Central memory CD4-positive, alpha-beta T cell (primary cell): ENCODE measurements around the gene SNX11.

Source experiments
- DNase-seq: peaks from one replicate; pipeline ENCODE4 v3.0.0; 2022

The SNX11 gene

DNA sequence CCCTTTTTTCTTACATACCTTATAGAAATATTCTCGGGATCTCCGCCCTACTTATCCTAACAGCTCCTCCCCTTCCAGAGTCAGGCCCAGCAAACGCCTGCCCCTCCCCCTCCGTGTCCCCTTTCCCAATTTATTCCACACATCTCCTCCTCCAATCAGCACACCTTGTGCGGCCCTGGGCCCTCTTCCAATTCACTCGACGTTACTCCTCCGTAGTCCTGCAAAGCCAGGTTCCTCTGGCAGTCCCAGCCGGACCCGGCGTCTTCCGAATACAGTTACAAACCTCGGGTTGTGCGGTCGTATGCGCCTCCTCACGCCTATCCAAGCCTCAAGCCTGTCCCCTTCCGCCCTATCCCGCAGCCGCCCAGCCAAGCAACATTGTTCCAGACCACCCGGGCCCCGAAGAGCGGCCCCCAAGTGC is 7.0 kb upstream of the SNX11 start:
- no peak for DNase-seq

DNA sequence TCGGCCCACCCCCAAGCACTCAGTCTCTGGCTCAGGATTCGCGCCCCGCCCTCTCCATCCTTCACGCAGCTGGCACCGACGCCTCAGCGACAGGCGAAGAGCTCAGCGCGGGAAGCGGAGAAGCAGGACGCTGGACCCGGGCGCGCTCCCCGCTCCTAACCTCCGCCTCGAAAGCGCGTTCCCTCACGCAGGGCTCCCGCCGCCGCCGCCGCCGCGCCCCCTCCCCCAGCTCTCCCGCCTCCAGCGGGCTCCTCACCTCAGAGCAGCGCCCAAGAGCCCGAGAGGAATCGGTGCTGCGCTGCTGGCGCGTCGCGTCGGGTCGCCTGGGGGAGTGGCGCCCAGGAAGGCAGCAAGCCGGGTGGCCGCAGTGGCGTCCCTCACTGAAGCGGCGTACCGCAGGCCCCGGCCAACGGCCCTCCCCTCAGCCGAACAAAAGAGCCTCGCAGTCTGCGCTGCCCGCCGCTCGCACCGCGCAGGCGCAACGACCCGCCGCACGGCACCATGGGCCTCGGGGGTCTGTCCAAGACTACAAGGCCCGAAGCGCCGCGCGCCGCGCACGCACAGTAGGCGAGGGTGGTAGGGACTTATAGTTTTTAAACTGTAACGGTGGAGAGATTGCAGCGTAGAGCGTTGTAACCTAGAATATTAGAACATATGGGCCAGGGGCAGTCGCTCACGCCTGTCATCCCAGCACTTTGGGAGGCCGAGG is 6.4 kb upstream of the SNX11 start, which contains the start of gene CBX1:
Gene CBX1 (minus strand): TSS at position 467 of the 709 bp plus-strand sequence. CDS start 24,474 bp downstream, outside the sequence.
- peak; percentile 93 for DNase-seq

DNA sequence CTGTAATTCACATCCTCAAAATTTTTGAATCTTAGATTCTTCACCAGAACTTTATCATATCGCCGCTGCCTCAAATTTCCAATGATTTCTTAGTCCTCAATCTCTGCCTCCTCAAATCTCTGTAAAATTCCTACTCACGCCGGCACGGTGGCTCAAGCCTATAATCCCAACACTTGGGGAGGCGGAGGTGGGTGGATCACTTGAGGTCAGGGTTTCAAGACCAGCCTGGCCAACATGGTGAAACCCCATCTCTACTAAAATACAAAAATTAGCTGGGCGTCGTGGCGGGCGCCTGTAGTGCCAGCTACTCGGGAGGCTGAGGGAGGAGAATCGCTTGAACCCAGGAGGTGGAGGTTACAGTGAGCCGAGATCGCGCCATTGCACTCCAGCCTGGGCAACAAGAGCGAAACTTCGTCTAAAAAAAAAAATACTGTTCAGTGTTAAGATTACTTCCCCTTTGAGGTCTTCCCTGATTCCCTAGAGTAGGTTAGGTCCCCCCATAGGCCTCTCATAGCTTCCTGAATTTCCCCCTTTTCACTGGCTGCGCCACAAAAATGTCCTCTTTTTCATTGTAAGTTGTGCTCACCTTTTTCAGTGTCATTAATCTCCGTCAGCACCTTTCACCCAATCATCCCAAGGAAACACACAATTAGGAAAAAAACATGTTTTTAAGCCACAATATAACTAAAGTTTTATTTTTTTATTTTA is 5.4 kb upstream of the SNX11 start:
- no peak for DNase-seq

DNA sequence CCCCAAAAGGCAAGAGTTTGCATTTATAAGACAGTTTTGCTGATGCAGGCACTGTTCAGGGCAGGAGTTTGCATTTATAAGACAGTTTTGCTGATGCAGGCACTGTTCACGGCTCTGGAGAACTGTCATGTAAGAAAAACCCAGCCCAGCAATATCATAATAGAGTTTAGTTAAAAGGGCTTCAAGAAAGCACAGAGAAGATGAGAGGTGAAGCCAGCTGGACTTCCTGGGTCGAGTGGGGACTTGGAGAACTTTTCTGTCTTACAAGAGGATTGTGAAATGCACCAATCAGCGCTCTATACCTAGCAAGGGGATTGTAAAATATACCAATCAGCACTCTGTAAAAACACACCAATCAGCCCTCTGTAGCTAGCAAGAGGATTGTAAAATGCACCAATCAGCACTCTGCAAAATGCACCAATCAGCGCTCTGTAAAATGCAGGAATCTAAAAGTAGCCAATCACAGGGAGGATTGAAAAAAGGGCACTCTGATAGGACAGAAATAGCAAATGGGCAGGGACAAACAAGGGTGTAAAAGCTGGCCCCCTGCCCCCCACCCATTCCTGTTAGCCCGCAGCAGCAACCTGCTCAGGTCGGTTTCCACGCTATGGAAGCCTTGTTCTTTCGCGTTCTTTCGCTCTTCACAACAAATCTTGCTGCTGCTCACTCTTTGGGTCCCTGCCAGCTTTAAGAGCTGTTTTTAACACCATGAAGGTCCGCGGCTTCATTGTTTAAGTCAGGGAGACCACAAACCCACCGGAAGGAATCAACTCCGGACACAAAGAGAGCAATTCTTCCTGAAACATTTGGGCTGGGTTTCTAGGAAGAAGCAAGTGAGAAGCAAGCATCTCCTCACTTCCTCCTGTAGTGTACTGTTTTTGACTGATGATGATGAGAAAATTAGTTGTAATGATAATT is 4.5 kb upstream of the SNX11 start:
- peak; percentile 26 for DNase-seq

DNA sequence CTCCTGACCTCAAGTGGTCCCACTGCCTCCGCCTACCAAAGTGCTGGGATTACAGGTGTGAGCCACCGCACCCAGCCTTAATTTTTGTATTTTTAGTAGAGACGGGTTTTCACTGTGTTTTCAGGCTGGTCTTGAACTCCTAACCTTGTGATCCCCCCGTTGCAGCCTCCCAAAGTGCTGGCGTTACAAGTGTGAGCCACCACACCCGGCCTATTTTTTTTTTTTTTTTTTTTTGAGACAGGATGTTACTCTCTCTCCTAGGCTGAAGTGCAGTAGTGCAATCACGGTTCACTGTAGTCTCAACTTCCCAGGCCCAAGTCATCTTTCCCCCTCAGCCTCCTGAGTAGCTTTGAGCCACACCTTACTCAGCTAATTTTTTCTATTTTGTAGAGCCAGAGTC is 3.1 kb upstream of the SNX11 start:
- DNase-seq: no peak

DNA sequence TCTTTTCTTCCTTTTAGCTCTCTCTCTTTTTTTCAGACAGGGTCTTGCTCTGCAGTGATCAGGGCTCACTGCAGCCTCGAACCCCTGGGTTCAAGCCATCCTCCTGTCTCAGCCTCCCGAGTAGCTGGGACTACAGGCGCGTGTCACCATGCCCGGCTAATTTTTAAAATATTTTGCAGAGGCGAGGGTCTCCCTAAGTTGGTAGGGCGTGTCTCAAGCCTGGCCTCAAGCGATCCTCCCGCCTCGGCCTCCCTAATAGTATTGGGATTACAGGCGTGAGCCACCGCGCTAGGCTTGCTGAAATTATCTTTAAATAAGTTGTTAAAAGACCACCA is 797 bp upstream of the SNX11 start:
- DNase-seq: no peak

DNA sequence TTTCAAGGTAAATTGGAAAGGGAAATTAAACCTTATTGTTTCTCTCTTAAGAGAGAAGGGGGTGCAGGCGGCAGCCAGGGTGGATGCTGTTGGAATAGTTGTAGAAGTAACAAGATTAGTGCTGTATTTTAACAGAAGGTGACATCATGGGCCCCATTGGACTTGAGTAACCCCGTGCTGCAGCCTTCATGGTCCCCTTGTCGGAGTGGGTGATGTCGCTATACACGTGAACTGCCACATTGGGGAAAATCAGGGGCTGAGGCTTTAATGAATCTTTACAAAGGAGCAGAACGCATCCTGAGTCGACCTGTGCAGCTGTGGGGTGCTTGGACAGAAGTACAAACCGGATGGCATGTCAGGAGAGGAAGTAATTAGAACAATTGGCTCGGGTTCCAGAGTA is 3.2 kb downstream of the SNX11 start:
- no peak for DNase-seq

DNA sequence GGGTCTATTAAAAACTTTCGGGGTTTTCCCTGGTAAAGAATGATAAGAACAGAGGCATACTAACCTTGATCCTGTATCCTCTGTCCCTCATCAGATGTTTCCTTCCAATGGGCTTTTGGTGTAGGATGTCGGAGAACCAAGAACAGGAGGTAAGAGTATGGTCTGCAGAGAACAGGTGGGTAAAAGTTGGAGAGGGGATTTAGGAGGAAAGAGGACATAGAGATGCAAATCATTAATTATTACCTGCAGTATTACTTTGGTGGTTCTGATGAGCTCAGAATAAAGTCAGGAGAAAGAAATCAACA is 4.3 kb downstream of the SNX11 start:
- DNase-seq: no peak

DNA sequence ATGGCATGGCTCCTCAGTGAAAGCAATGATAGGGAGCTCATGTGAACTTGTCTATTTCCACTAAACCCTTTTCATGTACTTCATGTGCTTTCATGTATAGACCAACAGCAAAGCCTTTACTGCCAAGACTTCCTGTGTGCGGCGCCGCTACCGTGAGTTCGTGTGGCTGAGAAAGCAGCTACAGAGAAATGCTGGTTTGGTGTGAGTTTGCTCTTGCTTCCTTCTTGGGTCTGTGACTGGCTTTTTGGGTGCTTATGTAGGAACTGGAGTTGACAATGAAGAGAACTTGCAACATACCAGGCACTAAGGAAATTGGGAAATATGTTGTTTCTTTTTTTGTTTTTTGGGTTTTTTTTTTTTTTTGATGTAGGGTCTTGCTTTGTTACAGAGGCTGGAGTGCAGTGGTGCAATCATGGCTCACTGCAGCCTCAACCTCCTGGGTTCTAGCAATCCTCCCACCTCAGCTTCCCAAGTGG is 5.7 kb downstream of the SNX11 start:
- peak; percentile 45 for DNase-seq

DNA sequence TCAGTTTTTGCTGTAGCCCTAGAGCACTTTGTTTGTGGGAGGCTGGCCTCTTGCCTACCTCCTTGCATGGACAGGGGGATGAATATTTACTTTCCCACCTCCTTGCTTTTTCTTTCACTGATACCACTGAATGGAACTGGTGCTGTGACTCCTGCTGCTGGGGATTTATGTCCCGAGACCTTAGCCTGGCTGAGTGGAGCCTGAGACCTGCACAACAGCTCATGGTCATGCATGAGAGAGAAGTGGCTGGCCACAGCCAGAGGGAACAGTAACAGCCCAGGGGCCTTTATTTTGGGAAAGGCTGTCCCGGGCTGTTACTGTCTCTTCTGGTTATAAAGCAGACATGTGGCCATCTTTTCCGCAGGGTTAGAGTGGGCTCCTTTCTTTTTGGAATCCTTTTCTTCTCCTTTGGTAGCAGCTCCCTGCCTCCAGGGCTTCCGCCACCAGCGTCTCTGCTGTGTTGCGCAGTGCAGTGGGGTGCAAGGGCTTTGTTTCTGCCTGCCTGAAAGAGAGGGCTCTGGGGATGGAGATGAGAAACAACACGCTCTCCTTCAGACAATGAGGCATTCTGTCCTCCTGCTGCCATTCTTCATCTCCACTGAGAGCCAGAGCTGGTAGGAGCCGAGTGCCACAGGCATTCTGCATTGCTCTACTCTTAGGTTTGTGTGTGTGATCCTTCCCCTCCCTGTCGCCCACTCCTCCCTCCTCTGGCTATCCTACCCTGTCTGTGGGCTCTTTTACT is 14.5 kb downstream of the SNX11 start:
- no peak for DNase-seq

DNA sequence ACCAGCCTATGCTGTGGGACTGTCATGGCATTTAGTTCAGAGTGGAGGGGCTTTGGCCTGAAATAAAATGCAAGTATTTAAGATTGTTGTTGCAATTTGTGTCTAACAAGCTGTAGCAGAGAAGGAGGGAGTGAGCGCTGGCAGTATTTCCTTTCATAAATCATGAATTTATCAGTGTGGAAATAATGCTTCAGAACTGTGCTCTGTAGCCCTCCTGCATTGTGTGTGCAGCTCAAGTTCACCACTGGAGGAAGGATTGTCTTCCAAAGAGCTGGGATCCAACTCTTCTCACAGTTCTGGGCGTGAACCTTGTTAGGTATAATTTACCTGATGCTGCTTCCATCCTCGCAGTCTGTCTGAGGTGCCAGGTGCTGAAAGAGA is 15.1 kb downstream of the SNX11 start:
- no peak for DNase-seq

DNA sequence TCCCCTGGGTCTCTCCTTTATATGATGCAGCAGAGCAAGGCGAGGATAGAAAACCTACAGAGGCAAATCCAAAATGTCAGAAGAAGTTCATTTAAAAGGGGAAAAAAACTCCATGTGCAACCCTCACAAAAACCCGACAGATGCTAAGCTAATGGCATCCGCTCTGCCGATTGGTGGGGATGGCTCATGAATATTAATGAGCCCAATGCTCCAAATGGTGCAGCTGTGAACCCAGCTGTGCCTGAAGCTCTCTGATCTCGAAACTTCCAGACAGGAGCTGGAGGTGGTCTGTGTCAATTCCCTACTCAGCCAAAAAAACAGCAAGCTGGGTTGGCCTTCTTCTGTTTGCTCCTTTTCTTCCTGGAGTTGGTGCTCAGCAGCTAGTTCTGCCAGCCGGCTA is 15.5 kb downstream of the SNX11 start:
- DNase-seq: no peak

DNA sequence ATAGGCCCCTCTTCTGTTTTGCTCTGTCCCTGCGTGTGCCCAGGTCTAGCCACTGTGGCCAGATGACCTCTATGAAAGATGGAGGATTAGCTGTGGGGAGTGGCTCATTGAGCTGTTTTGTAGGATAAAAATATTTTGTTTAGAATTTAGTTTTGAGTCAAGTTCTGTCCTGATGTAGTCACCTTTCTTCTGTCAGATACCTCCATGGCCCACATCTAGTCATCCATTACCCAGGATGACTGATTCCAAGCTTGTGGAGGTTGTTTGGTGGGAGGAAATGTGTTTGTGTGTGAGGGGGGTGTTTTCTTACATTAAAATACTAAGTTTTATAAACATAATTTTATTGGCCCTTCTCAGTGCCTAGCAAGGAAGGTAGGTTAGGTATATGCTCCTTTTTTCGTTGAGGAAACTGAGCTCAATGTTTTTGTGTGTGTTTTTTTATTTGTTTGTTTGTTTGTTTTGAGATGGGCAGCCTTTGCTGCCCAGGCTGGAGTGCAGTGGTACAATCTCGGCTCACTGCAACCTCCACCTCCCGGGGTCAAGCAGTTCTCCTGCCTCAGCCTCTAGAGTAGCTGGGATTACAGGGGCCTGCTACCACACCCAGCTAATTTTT is 16.3 kb downstream of the SNX11 start:
- DNase-seq: no peak

DNA sequence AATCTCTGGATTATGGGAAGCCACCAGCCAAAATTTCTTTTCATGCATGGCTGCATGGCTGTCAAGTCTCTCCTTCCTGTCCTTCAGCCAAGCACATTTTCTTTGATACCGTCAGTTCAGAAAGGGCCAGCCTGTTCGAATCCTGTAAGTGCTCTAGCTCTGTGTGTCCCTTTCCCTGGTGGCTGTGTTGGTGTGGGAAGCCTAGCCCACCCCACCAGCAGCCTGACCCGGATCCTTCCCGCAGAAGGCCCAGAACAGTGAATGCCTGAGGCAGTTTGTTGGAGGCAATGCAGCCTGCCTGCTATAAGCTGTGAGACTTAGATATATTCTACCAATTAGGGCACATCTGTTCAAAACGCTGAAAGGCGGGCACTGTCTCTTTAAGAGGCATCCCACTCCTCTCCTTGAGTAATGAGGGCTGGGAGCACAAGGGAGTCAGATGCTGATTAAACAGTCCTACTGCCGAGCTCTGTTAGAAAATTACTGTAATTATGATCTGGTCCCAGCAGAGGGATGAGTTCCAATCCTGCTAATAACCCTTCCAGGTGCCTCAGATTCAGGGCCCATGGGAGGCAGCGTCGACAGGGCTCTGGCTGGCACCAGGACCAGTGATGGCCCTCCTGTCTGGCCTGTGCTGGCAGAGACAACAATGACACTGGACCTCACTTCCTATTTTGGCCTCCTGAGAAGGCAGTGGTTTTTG is 18.4 kb downstream of the SNX11 start:
- no peak for DNase-seq

DNA sequence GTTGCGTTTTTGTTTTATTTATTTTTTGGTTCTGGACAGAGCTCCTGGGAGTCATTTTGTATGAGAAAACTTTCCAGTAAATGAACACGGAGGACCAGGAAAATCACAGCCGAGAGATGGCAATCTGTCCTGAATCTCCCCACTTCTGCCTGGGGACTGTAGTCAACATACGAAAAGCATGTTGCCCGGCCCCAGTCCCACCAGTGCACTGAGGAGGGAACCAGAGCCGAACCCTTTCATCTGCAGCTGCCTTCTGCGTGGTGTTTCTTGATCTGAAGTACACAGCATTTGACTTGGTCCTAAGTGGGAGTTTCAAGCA is 18.9 kb downstream of the SNX11 start:
- no peak for DNase-seq

DNA sequence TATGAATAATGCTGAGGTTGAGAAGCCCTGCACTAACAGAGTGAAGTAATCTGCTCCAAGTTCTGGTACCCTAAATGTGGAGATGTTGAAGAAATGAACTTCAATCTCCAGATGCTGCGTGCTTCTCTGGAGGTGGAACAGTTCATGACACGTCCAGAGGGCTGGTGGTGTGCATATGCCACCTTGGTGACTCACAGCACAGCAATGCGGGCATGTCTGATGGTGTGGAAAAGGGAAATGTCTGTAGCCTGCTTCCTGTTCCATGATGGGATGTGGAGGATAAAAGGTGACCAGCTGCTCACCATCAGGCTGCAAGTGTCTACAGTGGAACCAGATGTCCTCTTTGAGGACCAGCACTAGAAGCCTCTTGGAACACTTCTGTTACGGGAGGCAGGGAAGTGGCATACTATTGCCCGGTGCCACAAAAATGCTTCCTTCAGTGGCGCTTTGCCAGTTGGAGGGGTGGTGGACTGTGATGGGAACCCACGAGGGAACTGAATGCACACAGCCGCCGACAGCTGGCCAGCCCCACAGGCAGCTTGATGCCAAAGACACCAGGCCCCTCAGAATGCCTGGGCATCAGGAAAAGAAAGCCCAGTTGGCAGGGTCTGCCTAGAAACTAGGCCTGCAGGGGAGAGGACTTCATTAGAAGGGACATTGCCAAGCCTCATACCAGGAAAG is 19.9 kb downstream of the SNX11 start:
- no peak for DNase-seq

DNA sequence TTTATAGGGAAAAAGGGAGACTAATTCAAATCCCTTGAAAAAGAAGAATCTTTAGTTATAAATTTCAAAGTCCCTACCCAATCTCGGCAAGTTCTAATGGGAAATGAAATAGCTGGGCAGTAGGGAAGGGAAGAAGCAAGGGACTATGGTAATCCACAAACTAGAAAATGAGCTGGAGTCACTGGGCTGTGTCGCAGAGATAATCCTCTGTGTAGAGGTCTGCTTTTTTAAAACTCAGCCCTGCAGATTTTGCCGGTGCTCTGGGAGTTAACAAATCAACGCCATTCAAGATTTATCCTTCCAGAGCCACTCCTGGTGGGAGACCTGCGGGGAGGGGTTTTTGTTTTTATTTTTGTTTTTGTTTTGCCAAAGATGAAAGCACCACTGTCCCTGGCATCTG is 20.8 kb downstream of the SNX11 start:
- DNase-seq: no peak

DNA sequence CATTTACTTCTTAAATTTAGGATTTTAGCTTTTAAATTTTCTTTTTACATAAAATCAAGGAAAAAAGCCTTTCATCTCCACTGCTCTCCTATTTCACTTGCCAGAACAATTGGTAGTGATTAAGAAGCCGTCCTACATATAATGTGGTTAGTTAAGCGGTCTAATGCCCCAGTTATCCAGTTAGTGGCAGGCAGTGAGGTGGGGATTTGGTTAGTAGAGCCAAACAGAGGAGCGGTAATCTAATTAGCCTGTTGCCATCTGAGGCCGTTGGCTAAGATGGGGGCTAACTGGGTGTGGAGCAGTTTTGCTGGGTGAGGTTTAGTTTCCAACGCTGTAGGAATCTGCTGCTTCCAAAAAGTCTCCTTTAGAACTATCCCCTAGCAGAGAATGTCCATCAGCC is 22.4 kb downstream of the SNX11 start:
- DNase-seq: no peak

DNA sequence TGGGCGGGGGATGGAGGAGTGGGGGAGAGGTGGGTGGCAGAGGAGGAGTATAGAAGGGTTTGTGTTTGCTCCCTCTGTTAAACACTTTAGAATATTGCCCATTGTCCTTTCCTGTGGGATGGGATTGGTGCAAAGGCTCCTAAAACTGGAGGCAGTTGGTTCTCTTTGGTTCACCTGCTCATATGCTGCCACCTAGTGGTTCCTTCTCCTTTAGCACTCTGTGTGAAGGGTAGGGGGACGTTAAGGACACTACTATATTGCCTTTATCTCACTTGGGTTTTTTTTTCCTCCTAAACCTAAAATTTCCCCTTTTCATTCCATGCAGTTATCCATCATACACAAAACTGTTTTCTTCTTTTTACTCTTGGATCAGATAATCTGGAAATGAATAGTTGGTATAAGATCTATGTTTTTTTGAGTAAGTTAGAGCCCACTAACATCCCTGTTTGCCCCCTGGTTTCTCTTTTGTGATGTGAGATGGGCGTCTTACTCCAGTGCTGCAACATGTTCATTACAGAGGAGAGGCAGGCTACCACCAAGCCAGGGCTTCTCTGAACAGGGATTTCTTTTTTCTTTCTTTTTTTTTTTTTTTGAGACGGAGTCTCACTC is 23.8 kb downstream of the SNX11 start:
- peak; percentile 47 for DNase-seq

DNA sequence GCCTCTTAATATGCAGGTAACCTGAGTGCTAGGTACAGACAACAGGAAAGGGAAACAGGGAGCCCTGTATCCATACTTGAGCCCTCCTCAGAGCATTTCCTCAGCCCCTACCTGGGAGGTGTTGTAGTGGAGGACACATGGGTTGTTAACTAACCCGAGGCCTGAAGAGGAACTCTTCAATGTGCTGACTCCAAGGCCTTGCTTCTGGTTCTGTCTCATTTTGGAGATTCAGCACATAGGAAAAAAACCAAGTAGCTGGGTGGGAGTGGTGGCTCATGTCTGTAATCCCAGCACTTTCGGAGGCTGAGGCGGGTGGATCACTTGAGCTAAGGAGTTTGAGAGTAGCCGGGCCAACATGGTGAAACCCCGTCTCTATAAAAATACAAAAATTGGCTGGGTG is 24.8 kb downstream of the SNX11 start:
- DNase-seq: no peak

DNA sequence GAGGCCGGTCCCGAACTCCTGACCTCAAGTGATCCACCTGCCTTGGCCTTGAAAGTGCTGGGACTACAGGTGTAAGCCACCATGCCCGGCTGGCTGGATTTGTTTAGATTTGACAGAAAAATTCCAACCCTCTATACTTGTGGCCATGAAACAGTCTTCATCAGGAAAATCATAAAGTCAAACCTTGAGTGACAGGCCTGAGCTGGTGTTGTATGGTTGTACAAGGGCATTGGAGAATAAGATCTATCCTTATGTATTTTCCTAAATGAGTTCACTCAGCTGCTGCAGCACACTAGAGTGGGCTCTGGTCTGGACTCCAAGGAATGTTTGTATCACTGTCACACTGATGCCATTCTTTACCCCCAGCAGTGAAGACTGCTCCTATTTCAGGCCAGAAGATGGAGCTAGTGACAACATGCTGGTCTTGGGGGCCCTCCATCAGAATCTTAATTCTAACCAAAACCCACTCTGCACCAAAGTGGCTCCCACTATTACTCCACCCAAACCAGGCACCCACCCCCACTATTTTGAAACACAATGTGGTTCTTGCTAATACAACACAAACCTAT is 27.4 kb downstream of the SNX11 start:
- no peak for DNase-seq
